ENCODE measurements around the gene DIPK1C.

DNA sequence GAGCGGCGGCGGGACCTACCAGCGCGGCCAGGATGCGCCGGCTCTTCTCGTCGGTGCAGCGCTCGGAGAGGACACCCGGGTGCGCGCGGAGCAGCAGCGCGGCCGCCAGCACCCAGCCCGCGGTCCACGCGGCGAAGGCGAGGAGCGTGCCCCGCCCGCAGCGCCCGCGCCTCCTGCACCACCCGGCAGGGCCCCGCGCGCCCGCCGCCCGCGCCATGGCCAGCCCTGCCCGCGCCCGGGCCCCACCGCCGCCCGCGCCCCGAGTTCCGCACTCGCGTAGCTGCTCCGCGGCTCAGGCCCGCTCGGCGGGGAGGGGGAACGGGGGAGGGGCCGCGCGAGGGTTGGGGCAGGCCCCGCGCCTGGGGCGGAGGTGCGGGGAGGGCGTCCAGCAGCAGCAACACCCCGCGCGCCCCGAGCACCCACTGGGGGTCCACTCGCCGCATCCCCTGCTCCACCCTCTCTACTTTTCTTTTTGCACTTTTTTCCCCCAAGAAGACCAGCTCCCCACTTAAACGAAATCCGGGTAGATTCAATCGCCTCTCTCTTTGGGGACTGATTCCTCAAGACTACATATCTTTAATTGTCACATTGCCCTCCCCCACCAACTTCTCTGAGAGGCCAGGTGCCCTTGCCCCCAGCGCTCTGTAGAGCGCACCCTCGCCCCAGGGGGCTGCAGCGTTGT lies at the start of gene DIPK1C:
- TF ChIP-seq CTCF (IDR thresholded peaks at IDR 0.05): no peak
- TF ChIP-seq POLR2A (IDR thresholded peaks at IDR 0.05): no peak
- no peak for TF ChIP-seq EP300 (IDR thresholded peaks at IDR 0.05)
- TF ChIP-seq POLR2AphosphoS5 (IDR thresholded peaks at IDR 0.05): no peak

Measured in gastroesophageal sphincter (tissue), 3 donors.